ENCODE results near the gene IL21R.

DNA sequence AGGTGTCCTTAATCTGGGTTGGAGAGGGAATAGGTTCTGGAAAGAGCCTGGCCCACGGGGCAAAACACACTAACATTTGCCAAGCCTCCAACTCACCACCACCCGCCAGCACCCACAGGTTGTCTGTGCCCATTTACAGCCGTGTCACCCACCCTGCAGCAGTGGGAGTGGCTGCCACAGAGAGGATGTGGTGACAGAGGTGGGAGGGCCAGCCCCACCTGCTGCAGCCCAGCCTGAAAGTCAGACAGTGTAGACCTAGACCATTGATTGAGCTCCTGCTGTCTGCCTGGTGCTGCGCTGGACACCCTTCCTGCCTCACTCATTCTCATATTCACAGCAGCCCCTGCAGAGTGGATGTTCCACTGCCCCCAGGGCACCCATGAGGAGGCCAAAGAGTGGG, 44.7 kb downstream of the IL21R start:
- TF ChIP-seq ZKSCAN1 (IDR thresholded peaks at IDR 0.05; ENCODE audit: low read depth, low read length) (no peak), SP1 (CRISPR knock-in tag; IDR thresholded peaks at IDR 0.05) (no peak), U2AF1 (optimal IDR thresholded peaks at IDR 0.05; ENCODE audit: low read depth, low read length) (no peak), SIN3B (IDR thresholded peaks at IDR 0.05; ENCODE audit: low read depth) (no peak), HMG20B (CRISPR knock-in tag; IDR thresholded peaks at IDR 0.05) (no peak), DNMT1 (IDR thresholded peaks at IDR 0.05) (no peak), NR2C2 (CRISPR knock-in tag; IDR thresholded peaks at IDR 0.05) (no peak), NR2C2 (tag; IDR thresholded peaks at IDR 0.05) (no peak), CTCF (IDR thresholded peaks at IDR 0.05 in 2 of 3, conservative IDR thresholded peaks at IDR 0.05 in 1 of 3; ENCODE audit: insufficient read depth in 2 of 3, low read depth in 1 of 3, low read length in 3 of 3) (no peak), KHSRP (IDR thresholded peaks at IDR 0.05) (no peak), PHF20 (IDR thresholded peaks at IDR 0.05; ENCODE audit: partially characterized antibody) (no peak), ARID3B (CRISPR knock-in tag; IDR thresholded peaks at IDR 0.05; ENCODE audit: borderline replicate concordance) (no peak)
- TF ChIP-seq, protein P1, sequence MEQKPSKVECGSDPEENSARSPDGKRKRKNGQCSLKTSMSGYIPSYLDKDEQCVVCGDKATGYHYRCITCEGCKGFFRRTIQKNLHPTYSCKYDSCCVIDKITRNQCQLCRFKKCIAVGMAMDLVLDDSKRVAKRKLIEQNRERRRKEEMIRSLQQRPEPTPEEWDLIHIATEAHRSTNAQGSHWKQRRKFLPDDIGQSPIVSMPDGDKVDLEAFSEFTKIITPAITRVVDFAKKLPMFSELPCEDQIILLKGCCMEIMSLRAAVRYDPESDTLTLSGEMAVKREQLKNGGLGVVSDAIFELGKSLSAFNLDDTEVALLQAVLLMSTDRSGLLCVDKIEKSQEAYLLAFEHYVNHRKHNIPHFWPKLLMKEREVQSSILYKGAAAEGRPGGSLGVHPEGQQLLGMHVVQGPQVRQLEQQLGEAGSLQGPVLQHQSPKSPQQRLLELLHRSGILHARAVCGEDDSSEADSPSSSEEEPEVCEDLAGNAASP (IDR thresholded peaks at IDR 0.05) = no peak
- TF ChIP-seq, protein P2, sequence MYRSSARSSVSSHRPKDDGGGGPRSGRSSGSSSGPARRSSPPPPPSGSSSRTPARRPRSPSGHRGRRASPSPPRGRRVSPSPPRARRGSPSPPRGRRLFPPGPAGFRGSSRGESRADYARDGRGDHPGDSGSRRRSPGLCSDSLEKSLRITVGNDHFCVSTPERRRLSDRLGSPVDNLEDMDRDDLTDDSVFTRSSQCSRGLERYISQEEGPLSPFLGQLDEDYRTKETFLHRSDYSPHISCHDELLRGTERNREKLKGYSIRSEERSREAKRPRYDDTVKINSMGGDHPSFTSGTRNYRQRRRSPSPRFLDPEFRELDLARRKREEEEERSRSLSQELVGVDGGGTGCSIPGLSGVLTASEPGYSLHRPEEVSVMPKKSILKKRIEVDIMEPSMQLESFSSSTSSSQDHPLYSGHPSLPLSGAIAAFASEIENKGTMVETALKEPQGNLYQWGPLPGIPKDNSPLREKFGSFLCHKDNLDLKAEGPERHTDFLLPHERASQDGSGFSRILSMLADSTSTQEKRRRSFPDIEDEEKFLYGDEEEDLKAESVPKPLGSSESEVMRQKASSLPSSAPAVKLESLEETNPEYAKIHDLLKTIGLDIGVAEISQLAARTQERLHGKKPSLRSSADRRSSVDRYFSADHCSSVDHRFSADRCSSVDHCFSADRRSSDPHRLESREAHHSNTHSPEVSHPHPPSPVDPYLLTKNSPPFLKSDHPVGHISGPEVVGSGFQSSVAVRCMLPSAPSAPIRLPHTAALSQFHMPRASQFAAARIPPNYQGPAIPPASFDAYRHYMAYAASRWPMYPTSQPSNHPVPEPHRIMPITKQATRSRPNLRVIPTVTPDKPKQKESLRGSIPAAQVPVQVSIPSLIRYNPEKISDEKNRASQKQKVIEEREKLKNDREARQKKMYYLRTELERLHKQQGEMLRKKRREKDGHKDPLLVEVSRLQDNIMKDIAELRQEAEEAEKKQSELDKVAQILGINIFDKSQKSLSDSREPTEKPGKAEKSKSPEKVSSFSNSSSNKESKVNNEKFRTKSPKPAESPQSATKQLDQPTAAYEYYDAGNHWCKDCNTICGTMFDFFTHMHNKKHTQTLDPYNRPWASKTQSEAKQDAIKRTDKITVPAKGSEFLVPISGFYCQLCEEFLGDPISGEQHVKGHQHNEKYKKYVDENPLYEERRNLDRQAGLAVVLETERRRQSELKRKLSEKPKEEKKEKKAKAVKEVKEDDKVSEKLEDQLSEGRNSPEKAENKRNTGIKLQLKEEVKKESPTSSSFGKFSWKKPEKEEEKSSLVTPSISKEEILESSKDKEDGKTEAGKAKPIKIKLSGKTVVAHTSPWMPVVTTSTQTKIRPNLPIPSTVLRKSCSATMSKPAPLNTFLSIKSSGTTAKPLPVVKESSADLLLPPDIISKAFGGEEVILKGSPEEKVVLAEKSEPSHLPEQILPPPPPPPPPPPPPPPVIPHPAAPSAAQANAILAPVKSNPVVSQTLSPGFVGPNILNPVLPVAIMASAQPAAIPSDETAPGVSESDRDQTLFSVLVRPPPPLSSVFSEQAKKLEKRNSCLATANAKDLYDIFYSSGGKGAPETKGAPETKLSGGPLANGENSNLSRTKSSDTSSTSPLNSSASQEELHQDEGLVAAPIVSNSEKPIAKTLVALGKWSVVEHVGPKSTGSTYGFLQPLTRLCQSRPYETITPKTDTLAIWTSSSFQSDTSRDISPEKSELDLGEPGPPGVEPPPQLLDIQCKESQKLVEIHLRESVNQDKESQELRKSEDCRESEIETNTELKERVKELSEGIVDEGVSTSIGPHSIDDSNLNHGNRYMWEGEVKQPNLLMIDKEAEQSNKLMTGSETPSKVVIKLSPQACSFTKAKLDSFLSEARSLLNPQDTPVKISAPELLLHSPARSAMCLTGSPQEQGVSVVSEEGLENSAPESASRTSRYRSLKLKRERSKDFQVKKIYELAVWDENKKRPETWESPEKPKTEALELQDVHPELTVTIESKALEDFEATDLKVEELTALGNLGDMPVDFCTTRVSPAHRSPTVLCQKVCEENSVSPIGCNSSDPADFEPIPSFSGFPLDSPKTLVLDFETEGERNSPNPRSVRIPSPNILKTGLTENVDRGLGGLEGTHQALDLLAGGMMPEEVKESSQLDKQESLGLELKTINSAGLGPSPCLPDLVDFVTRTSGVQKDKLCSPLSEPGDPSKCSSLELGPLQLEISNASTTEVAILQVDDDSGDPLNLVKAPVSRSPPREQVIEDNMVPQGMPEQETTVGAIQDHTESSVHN (IDR thresholded peaks at IDR 0.05; ENCODE audit: borderline replicate concordance in 1 of 2, low read depth in 1 of 2) = no peak
- TF ChIP-seq, protein P3, sequence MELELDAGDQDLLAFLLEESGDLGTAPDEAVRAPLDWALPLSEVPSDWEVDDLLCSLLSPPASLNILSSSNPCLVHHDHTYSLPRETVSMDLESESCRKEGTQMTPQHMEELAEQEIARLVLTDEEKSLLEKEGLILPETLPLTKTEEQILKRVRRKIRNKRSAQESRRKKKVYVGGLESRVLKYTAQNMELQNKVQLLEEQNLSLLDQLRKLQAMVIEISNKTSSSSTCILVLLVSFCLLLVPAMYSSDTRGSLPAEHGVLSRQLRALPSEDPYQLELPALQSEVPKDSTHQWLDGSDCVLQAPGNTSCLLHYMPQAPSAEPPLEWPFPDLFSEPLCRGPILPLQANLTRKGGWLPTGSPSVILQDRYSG (tag; conservative IDR thresholded peaks at IDR 0.05; ENCODE audit: low read depth) = no peak
